GM18907 (cell line): ENCODE data around the gene FGF8.

Experiments
- ATAC-seq: cut with Tn5 transposase; IDR thresholded peaks from one replicate; pipeline ENCODE4 v1.9.1; 2021; ENCODE audit warnings: mild to moderate bottlenecking, moderate library complexity; ENCODE audit not compliant: unreplicated experiment

The FGF8 gene

GRCh38 chr10:101741938-101742337 lies 34.0 kb downstream of the FGF8 start:
- ATAC-seq = no peak

- ATAC-seq = no peak
Observed at GRCh38 chr10:101736666-101737065, 39.2 kb downstream of the FGF8 start.

GRCh38 chr10:101732096-101732495 lies 43.8 kb downstream of the FGF8 start:
- ATAC-seq = no peak

GRCh38 chr10:101726115-101726387 lies 49.9 kb downstream of the FGF8 start:
- no peak for ATAC-seq

GRCh38 chr10:101725296-101726114 lies 50.4 kb downstream of the FGF8 start:
- ATAC-seq = no peak

GRCh38 chr10:101724446-101724845 lies 51.5 kb downstream of the FGF8 start:
- no peak for ATAC-seq

- ATAC-seq = no peak
Observed at GRCh38 chr10:101723176-101723575, 52.7 kb downstream of the FGF8 start.

GRCh38 chr10:101721806-101722205 lies 54.1 kb downstream of the FGF8 start:
- ATAC-seq = no peak

- no peak for ATAC-seq
Observed at GRCh38 chr10:101720606-101721230, 55.2 kb downstream of the FGF8 start.
